Stimulated activated CD4-positive, alpha-beta T cell treated with anti-CD3 and anti-CD28 coated beads, Interleukin-1b, Interleukin-23, amount 100 ng/mL, for 4 hours (primary cell): ENCODE data around the gene EML4.
"Not testable (repeated sequence)": the region's sequence is repeated elsewhere in the genome, so short reads cannot be mapped to it uniquely, and the experiment has no call there.

Experiments
- DNase-seq, 2 donors: peaks; one replicate each; pipeline ENCODE4 v3.0.0-alpha.2; 2020; ENCODE audit warnings: low read depth in 2 of 2

EML4 gene

DNA sequence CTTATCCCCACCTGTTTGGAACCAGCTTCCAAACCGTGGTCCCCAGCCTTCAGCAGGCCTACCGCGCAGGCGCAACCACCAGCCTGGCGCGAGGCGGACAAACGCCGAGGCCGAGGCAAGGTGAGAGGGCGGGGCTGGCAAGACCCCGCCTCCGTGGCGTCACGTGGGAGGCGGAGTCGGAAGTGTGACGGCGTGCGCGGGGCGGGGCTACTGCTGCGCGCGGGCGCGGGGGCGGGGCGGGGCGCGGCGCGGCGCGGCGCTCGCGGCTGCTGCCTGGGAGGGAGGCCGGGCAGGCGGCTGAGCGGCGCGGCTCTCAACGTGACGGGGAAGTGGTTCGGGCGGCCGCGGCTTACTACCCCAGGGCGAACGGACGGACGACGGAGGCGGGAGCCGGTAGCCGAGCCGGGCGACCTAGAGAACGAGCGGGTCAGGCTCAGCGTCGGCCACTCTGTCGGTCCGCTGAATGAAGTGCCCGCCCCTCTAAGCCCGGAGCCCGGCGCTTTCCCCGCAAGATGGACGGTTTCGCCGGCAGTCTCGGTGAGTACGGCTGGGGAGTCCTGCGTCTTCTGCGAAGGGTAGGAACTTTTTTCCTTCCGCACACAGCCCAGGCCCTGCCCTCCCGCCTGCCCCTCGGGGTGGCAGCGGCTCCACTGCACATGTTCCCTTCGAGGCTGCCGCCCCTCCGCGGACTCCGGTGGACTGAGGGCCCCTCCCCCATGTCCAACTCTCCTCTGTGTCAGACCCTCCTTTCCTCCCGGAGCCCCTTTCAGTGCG lies at the start of gene EML4:
Gene EML4, plus strand, starts transcription at position 254 of the 774 bp plus-strand sequence. Its CDS starts 259 bp downstream, at position 513.
- DNase-seq: peak; percentile 91 to 92

DNA sequence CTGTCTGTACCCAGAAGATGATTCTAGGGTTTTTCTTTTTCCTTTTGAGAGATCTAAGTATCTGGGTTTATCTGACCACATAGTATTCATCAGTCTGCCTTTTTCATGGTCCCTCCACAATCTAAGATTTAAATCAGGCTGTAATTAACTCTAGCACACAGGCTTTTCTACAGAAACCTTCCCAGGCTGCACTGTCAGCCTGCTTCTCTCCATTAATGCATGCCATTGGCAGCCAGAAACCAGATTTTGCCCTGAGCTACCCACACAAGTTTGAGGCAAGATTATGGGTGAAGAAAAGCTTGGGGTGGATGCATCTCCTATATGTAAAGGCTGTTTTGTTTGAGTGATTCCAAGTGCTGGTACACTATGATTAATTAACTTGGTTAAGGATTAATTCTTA lies 45.7 kb upstream of the EML4 start:
- no peak for DNase-seq

DNA sequence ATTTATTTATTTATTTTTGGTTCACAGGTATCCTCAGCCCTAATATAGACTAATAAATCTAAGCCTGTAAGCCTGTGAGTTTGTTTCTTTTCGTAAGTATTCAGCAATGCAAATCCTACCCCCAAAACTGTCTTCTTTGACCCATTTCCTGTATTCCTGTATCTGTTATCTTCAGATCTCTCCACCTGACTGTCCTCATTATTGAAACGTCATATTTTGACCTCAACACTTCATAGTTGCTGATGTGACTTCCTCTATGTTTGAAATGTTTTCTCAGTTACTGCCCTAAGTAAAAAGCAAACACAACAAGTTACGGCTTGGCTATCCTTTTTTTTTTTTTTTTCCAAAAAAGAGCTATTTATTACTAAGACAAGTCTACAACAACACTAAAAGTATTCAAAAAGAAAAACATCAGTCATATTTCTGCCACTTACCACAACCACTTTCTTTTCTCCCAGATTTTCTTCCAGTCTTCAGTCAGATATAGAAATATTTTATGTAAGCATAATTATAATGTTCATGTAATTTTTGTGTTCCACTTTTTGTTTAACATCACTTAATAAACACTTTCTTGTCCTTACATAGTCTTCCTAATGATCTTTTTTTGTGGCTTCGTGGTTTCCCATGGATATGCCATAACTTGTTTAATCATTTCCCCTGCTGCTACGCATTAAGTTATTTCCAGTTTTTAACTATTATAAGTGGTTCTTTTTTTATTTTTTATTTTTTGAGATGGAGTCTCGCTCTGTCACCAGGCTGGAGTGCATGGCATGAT lies 45.0 kb upstream of the EML4 start:
- DNase-seq: no peak

GRCh38 chr2:42125841-42126594 lies 43.1 kb upstream of the EML4 start:
- no peak for DNase-seq

- DNase-seq: not testable (repeated sequence)
Measured at GRCh38 chr2:42126873-42127272, 42.3 kb upstream of the EML4 start.

DNA sequence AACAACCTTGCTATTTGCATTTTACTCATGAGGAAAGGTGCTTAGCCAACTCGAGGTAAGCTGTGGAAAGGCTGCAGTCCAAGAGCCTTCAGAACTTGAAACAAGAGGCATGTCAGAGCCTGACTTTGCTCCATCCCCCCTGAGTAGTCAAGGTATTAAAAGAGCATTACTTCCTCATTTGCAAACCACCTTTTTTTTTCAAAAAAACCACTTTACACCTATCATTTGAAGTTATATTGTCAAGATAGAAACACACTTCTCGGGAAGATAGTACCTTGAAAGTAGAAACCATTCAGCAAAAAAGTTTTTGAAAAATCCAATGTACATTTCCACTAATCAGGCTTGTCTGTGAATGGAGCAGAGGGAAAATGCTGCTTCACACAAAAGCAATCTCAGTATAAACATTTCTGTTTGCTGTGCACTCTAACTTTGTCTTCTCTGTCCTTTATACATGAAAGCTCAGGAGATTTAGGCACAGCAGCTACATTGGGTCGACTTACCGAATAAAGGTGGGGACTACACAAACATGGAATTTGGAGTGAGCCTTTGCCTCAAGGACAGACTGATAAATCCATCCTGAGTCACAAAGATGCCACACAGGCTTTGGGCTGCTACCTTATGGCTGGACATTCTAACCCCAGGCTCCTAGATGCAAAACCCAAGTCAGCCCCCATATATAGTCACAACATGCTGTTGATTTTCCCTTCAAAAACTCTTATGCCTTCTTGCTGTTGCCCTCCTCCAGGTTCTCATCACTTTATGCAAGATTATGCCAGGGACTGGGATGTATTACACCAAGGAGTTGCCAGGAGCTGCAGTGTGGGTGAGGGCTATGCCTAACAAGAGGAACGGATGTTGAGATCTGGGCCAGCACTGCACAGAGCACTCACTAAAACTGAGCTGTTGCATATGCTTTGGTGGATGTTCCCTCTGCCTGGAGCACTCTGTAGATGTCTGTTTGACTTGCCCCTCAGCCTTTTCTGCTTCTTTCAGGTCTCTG lies 41.4 kb upstream of the EML4 start:
- DNase-seq: no peak

GRCh38 chr2:42128721-42129486 lies 40.2 kb upstream of the EML4 start:
- DNase-seq: no peak

- no peak for DNase-seq
Measured at GRCh38 chr2:42129487-42129852, 39.7 kb upstream of the EML4 start.

DNA sequence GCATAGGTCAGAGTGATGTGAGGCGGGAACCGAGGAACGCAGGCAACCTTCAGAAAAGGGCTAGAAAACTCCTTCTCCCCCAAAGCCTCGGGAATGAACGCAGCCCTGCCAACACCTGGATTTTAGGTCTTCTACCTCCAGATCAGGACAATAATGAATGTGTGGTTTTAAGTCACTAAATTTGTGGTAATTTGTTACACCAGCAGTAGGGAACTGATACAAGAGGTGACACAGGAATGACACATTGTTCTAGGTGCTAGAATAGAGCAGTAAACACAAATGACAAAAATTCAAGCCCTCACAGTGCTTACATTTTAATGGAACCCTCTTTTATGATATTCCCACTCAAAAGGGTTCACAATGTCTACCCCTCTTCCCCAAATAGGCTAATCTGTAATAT lies 39.2 kb upstream of the EML4 start:
- DNase-seq: no peak

DNA sequence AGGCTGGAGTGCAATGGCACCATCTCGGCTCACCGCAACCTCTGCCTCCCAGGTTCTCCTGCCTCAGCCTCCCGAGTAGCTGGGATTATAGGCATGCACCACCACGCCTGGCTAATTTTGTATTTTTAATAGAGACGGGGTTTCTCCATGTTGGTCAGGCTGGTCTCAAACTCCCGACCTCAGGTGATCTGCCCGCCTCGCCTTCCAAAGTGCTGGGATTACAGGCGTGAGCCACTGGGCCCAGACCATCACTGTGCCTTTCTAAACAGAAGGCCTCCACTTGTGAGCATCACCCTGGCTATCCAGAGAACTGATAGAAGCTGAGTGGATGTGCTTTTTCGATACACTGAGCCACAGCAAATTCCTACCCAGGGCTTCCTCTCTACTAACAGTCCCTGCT lies 38.3 kb upstream of the EML4 start:
- not testable (repeated sequence) for DNase-seq

DNA sequence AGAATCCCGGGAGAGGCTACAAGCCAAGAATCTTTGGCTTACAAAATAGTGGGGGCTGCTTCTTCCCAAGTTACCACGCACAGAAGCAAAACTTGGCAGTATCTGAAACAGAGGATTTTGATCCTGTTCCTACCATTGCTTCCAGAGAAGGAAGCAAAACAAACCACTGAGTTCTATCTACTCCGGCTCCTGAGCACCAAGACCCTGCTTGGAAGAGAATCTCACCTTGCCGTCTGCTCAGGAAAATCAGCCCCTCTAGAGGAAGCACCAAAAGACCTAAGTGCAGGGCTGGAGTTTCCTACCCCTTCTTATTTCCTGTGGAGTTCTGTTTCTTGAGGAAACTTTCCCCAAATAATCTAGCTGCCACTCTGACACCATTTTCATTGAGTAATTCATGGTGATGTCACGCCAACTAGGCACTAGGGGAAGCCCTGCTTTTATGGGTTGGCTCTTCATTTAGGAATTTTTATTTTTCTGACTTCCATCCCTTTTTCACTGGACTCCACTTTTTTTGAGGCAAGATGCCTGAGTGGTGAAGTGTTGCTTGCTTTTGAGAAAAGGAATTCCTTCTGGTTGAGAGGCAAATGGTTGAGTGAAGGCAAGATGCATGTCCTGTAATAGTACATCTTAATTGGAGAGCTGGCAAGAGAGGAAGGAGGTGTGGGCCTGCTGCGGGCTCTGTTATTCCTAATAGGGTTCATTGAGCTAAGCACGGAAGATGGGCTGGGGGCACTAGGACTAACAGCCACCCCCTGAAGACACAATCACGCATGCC lies 36.8 kb upstream of the EML4 start:
- no peak for DNase-seq

DNA sequence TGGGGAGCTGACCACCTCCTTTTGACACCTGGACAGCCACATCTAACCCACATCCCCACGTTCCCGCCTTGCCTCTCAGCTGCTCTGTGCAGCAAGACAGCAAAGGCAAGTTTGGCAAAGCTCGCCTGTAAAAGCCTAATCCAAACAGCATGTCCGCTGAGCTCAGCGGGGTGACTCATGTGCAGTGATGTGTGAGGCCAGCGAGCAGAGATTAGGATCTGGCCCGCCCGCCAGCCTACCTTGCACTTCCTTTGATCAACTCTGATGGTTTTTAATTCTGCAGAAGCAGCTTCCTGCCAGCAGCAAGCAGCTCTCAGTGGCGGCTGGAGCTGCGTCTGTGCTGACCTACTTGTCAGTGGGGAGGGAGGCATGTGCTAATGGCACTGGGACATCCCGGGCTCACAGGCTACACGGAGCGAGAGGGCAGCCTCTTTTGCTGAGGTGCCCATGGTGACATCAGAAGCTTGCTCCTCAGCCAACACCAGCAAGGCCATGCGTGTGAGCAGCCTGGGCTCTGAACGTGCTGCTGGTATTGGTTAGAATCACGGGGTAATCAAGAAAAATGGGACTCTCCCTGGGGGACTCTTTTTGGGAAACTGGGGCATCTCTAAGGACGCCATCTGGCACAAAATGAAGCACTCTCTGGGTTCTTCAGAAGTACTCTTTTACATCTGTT lies 36.0 kb upstream of the EML4 start:
- peak; percentile 66 to 75 for DNase-seq

GRCh38 chr2:42133771-42134195 lies 35.4 kb upstream of the EML4 start:
- DNase-seq: no peak

- DNase-seq: not testable (repeated sequence)
Measured at GRCh38 chr2:42134401-42134932, 34.7 kb upstream of the EML4 start.

DNA sequence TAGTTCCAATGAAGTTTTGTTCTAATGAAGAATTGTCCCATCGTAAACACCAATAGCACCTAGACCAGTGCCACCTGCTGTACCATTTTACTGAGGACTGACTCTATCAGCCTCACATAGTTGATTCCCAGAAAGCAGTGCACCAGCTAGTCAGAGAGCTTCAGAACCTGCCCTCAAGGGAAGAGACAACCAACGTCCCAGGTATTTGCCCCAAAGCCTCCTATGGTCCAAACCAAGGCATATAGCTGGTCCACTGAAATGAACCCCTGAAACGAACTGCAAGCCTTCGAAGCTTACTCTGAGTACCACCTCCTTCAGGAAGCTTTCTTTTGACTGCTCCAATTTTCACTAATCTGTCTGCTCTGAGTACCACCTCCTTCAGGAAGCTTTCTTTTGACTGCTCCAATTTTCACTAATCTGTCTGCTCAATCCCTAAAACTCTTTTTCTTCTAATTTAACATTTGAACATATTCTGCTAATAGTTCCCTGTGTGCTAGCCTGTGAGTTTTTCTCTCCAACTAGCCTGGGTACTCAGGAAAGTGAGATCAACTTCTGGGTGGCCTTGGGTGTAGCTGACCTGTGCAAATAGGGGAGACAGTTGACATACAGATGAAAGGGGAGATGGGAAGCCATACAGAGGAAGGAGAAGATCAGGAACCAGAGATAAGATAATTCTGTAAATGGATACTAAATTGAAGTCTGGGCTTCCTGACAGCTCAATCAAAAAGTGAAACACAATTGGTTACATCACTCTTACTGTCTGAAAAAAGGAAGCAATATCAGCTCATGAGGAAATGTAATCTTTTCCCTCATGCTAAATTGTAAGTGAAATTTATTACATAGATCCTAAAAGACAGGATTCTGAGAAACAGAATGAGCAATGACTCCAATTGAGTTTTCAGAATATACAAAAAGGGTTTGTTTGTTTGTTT lies 33.5 kb upstream of the EML4 start:
- no peak for DNase-seq

GRCh38 chr2:42136782-42137124 lies 32.4 kb upstream of the EML4 start:
- DNase-seq: no peak

DNA sequence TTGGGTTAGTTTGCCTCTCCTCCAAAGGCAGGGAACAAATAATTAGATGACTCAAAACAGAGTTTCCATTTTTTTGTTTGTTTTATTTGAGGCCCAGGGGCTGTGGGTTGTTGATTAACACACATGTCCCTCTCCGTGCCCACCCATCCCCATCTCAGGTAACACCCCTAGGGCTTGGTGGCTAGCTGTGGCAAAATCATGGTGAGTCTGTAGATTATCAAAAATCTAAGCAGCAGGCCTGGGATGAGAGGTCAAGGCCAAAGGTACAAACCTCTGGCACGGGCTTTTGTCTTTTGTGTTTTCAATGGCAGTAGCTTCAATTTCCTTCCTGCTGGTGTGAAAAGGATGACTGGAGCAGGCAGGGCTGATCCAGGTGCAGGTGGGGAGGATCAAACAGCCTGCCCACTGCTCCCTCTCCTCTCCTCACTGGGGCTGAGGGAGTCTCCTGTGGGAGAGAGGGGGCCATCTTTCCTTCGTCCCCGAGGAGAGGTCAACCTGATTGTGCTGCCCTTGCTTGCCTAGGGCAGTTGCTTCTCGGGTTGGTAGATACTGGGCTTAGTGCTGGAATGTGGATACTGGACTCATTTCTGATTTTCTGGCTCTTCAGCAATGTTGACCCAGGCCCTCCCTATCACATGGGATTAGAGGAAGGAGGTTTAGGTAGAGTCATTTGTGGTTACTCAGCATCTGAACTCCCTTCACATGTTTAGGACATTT lies 31.9 kb upstream of the EML4 start:
- DNase-seq: no peak
